Motor neuron (in vitro differentiated cells): ENCODE data around the gene NDUFV3. TPM values are rescaled to one million over a fixed set of nuclear protein-coding genes. Genes with fewer than 3 reads are reported as not detected.

ENCODE experiments used
- ATAC-seq, 8 experiments: fragments of 200-7000 bp; cut with Tn5 transposase; replicated peaks in 6 of 8; 2 replicates each; pipeline ENCODE4 v1.8.0; 2021; ENCODE audit warnings: mild to moderate bottlenecking in 8 of 8, moderate library complexity in 8 of 8
- H3K27ac ChIP-seq, 2 donors: fragments of 250-450 bp; sonication (Bioruptor Pico); 2 replicates each; pipeline ENCODE4 v1.9.0; 2021; ENCODE audit warnings: antibody characterized with exemption in 2 of 2, mild to moderate bottlenecking in 2 of 2, moderate library complexity in 1 of 2
- H3K4me1 ChIP-seq, 2 donors: fragments of 250-450 bp; sonication (Bioruptor Pico); replicated peaks in 1 of 2; 2 replicates each; pipeline ENCODE4 v1.6.1; 2021; ENCODE audit warnings: antibody characterized with exemption in 2 of 2, mild to moderate bottlenecking in 2 of 2, moderate library complexity in 1 of 2
- H3K4me3 ChIP-seq, 5 donors: fragments of 250-450 bp; sonication (Bioruptor Pico); 2 replicates each; pipeline ENCODE4 v1.9.0; 2021; ENCODE audit warnings: antibody characterized with exemption in 5 of 5, mild to moderate bottlenecking in 5 of 5, moderate library complexity in 4 of 5
- WGBS, 10 experiments: fragments of 450-650 bp; shearing (Covaris generic); methylation state at CpG; one replicate each; pipeline ENCODE4 v1.0.0; 2022; 5-methylcytosine and 5-hydroxymethylcytosine counted together
- in situ Hi-C, 9 experiments: fragments of 400-800 bp; cut with MboI; loops; one replicate each; pipeline ENCODE4 v1.15.0; 2021; ENCODE audit warnings: low sequenced_read_pairs in 9 of 9, low pct_unique_long_range_greater_than_20kb in 2 of 9; ENCODE audit not compliant: unreplicated experiment in 9 of 9
- total RNA-seq, 8 experiments: library from RNA; unstranded; fragments of 300-600 nt; gene quantifications; 2 replicates each; pipeline versions ENCODE4 v1.2.3 to v1.2.4, GENCODE V29; 2022

Gene NDUFV3
- total RNA-seq, 8 experiments from 2014 or later, result 24.5 to 75.1 (median 34.8) TPM

DNA sequence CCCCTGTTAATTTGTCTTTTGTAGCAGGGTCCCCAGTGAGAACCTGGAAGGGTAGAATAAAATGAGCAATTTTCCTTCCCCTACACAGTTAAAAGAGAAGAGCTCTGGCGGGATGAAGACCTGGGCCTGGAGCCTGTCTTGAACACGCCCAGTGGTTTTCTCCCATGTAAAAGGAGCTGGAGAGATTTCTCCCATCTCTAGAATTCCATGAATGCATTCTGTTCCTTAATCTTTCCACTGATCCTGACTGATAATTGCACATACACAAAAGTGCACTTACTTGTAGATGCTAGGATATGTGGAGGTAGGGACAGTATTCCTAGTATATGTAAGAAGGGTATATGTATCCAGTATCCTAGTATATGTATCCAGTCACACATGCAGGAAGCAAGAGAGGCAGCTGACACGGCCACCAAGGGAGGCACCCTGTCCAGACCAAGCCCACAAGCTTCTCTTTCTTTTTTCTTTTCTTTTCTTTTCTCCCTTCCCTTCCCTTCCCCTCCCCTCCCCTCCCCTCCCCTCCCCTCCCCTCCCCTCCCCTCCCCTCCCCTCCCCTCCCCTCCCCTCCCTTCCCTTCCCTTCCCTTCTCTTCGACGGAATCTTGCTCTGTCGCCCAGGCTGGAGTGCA is 69.4 kb downstream of the NDUFV3 start:
- WGBS, 10 experiments, result 38 to 92% (median 63%) methylated on average over 1 to 3 of the region's 6 CpGs; no CpG with 5 or more reads in 2 of the 10 experiments
- in situ Hi-C loops, result no loop called here
- Histone ChIP-seq H3K27ac (no peak overlapping the region), H3K4me1 (no peaks in the 10 kb centered on the region), H3K4me3 (no peak overlapping the region)
- peak in 1 of 8 experiments; percentile 32 for ATAC-seq

Other genes with a start within 250 kb of the NDUFV3 start
- 10 to 100 TPM in 5 of 8 experiments, under 1 TPM in 1, not detected in 2; 0.31 to 21.2 (median 15.6) TPM for gene PDE9A, start 239.7 kb upstream of the NDUFV3 start, total RNA-seq
- 10 to 100 TPM in 4 of 8 experiments, 1 to 10 TPM in 4; 5.6 to 28.9 (median 10.0) TPM for gene WDR4, start 13.8 kb upstream of the NDUFV3 start, total RNA-seq
- 1 to 10 TPM in 3 of 8 experiments, under 1 TPM in 5; 0.25 to 2.6 (median 0.72) TPM for gene ERVH48-1, start 32.3 kb downstream of the NDUFV3 start, total RNA-seq
- gene PKNOX1, start 81.3 kb downstream of the NDUFV3 start, total RNA-seq, result 10 to 100 TPM; 12.5 to 27.3 (median 15.1) TPM
- 10 to 100 TPM in 7 of 8 experiments, 1 to 10 TPM in 1; 8.3 to 78.8 (median 53.7) TPM for gene CBS, start 182.5 kb downstream of the NDUFV3 start, total RNA-seq
- gene U2AF1, start 214.3 kb downstream of the NDUFV3 start, total RNA-seq, result 10 to 100 TPM in 7 of 8 experiments, 1 to 10 TPM in 1; 8.5 to 80.5 (median 32.3) TPM